ENCODE measurements around the gene DAB1. TPM values are rescaled to one million over a fixed set of nuclear protein-coding genes. Genes with fewer than 3 reads are reported as not detected.

Gene DAB1
- total RNA-seq, 5 donors from 2014 or later (not counting 1 experiment from before 2014, with no cell fraction given): 0.82 to 3.7 (median 1.5) TPM

GRCh38 chr1:57132993-57133622, 290.8 kb downstream of the DAB1 start:
- H3K9me3 ChIP-seq: no peaks in the 10 kb centered on the region
- no CpG with 5 or more reads among the region's 4 CpGs for WGBS (ENCODE audit: insufficient coverage)
- CTCF ChIA-PET: no interaction called here
- no peak overlapping the region for H3K4me3 Mint-ChIP-seq
- H3K4me1 Mint-ChIP-seq: no peaks in the 10 kb centered on the region
- H3K27me3 ChIP-seq (replicated peaks in 1 of 2; ENCODE audit: control insufficient read depth in 2 of 2, extremely low read depth in 1 of 2, insufficient read depth in 2 of 2, low read length in 1 of 2): no peaks in the 10 kb centered on the region
- DNase-seq (no peak), ATAC-seq (replicated peaks in 1 of 4) (no peak)
- no peaks in the 10 kb centered on the region for H3K4me1 ChIP-seq (ENCODE audit: control insufficient read depth in 1 of 2, extremely low read depth in 1 of 2, insufficient read depth in 2 of 2, low read length in 2 of 2)
- POLR2A ChIA-PET: no interaction called here
- H3K27me3 Mint-ChIP-seq: peaks cover 0 to 7% of the 10 kb centered on the region in 2 donors
- no peaks in the 10 kb centered on the region for H3K36me3 ChIP-seq (ENCODE audit: control insufficient read depth in 2 of 2, extremely low read depth in 1 of 2, insufficient read depth in 1 of 2, low read length in 1 of 2)
- H3K9me3 Mint-ChIP-seq: no peaks in the 10 kb centered on the region
- no peak overlapping the region for H3K4me3 ChIP-seq (ENCODE audit: control insufficient read depth in 1 of 2, extremely low read depth in 1 of 2, low read length in 1 of 2)
- H3K27ac Mint-ChIP-seq: no peak overlapping the region
- no peaks in the 10 kb centered on the region for H3K36me3 Mint-ChIP-seq
- H3K27ac ChIP-seq (ENCODE audit: low read length): no peak overlapping the region

- H3K4me1 Mint-ChIP-seq: no peaks in the 10 kb centered on the region
- no peak overlapping the region for H3K27ac Mint-ChIP-seq
Observed at GRCh38 chr1:57131701-57132394, 292.0 kb downstream of the DAB1 start.

GRCh38 chr1:57131257-57131656, 292.6 kb downstream of the DAB1 start:
- no CpG with 5 or more reads among the region's 1 CpG for WGBS (ENCODE audit: insufficient coverage)
- H3K27ac ChIP-seq (ENCODE audit: low read length): no peak overlapping the region
- no peak overlapping the region for H3K27ac Mint-ChIP-seq
- H3K4me3 ChIP-seq (ENCODE audit: control insufficient read depth in 1 of 2, extremely low read depth in 1 of 2, low read length in 1 of 2): no peak overlapping the region
- H3K36me3 Mint-ChIP-seq: no peaks in the 10 kb centered on the region
- no peak for ATAC-seq (replicated peaks in 1 of 4)
- no peaks in the 10 kb centered on the region for H3K4me1 ChIP-seq (ENCODE audit: control insufficient read depth in 1 of 2, extremely low read depth in 1 of 2, insufficient read depth in 2 of 2, low read length in 2 of 2)
- no peaks in the 10 kb centered on the region for H3K9me3 ChIP-seq
- no peaks in the 10 kb centered on the region for H3K36me3 ChIP-seq (ENCODE audit: control insufficient read depth in 2 of 2, extremely low read depth in 1 of 2, insufficient read depth in 1 of 2, low read length in 1 of 2)
- no peaks in the 10 kb centered on the region for H3K4me1 Mint-ChIP-seq
- peaks cover 0 to 6% of the 10 kb centered on the region in 2 donors for H3K27me3 Mint-ChIP-seq
- no peak for DNase-seq
- ChIA-PET CTCF (no interaction called here), POLR2A (no interaction called here)
- no peaks in the 10 kb centered on the region for H3K27me3 ChIP-seq (replicated peaks in 1 of 2; ENCODE audit: control insufficient read depth in 2 of 2, extremely low read depth in 1 of 2, insufficient read depth in 2 of 2, low read length in 1 of 2)
- H3K4me3 Mint-ChIP-seq: no peak overlapping the region
- H3K9me3 Mint-ChIP-seq: peaks cover 0 to 3% (median 0%) of the 10 kb centered on the region in 3 donors

More at GRCh38 chr1:57131701-57132394, 292.0 kb downstream of the DAB1 start:
- Histone ChIP-seq H3K27ac (ENCODE audit: low read length) (no peak overlapping the region), H3K27me3 (replicated peaks in 1 of 2; ENCODE audit: control insufficient read depth in 2 of 2, extremely low read depth in 1 of 2, insufficient read depth in 2 of 2, low read length in 1 of 2) (no peaks in the 10 kb centered on the region), H3K36me3 (ENCODE audit: control insufficient read depth in 2 of 2, extremely low read depth in 1 of 2, insufficient read depth in 1 of 2, low read length in 1 of 2) (no peaks in the 10 kb centered on the region), H3K4me1 (ENCODE audit: control insufficient read depth in 1 of 2, extremely low read depth in 1 of 2, insufficient read depth in 2 of 2, low read length in 2 of 2) (no peaks in the 10 kb centered on the region), H3K9me3 (no peaks in the 10 kb centered on the region), H3K4me3 (ENCODE audit: control insufficient read depth in 1 of 2, extremely low read depth in 1 of 2, low read length in 1 of 2) (no peak overlapping the region)
- no peaks in the 10 kb centered on the region for H3K36me3 Mint-ChIP-seq
- ChIA-PET CTCF (no interaction called here), POLR2A (no interaction called here)
- peaks cover 0 to 7% of the 10 kb centered on the region in 2 donors for H3K27me3 Mint-ChIP-seq
- no peak overlapping the region for H3K4me3 Mint-ChIP-seq
- peaks cover 0 to under 1% (median 0%) of the 10 kb centered on the region in 3 donors for H3K9me3 Mint-ChIP-seq
- ATAC-seq (replicated peaks in 1 of 4) (no peak), DNase-seq (no peak)
- no CpG with 5 or more reads among the region's 3 CpGs for WGBS (ENCODE audit: insufficient coverage)

DNA sequence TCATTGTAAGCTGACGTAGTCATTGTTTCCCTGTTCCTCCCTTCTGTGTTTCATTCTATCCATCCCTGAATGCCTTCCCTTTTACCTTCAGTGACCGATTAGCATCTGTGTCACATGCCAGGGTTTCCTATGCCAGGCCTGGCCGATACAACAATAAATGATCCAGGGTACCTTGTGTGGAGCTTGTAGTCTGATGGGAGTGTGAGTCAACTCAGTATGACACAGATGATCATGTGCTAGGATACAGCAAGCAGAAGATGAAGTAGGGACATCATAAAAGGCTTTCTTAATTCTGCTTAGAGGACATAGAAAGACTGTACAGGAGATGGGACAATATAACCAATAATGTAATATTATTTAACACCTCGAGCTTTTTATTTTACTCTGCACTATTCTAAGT, 294.0 kb downstream of the DAB1 start:
- Histone ChIP-seq H3K4me1 (ENCODE audit: control insufficient read depth in 1 of 2, extremely low read depth in 1 of 2, insufficient read depth in 2 of 2, low read length in 2 of 2) (no peaks in the 10 kb centered on the region), H3K27ac (ENCODE audit: low read length) (no peak overlapping the region), H3K27me3 (replicated peaks in 1 of 2; ENCODE audit: control insufficient read depth in 2 of 2, extremely low read depth in 1 of 2, insufficient read depth in 2 of 2, low read length in 1 of 2) (no peaks in the 10 kb centered on the region), H3K36me3 (ENCODE audit: control insufficient read depth in 2 of 2, extremely low read depth in 1 of 2, insufficient read depth in 1 of 2, low read length in 1 of 2) (no peaks in the 10 kb centered on the region), H3K4me3 (ENCODE audit: control insufficient read depth in 1 of 2, extremely low read depth in 1 of 2, low read length in 1 of 2) (no peak overlapping the region), H3K9me3 (no peaks in the 10 kb centered on the region)
- ChIA-PET CTCF (no interaction called here), POLR2A (no interaction called here)
- Mint-ChIP-seq H3K36me3 (no peaks in the 10 kb centered on the region), H3K27ac (no peak overlapping the region), H3K9me3 (peaks cover 0 to 3% (median 0%) of the 10 kb centered on the region in 3 donors), H3K4me1 (no peaks in the 10 kb centered on the region), H3K27me3 (peaks cover 0 to 3% of the 10 kb centered on the region in 2 donors), H3K4me3 (no peak overlapping the region)
- WGBS (ENCODE audit: insufficient coverage): 100% methylated on average over 1 of the region's 4 CpGs
- ATAC-seq (replicated peaks in 1 of 4): no peak
- DNase-seq: no peak

DNA sequence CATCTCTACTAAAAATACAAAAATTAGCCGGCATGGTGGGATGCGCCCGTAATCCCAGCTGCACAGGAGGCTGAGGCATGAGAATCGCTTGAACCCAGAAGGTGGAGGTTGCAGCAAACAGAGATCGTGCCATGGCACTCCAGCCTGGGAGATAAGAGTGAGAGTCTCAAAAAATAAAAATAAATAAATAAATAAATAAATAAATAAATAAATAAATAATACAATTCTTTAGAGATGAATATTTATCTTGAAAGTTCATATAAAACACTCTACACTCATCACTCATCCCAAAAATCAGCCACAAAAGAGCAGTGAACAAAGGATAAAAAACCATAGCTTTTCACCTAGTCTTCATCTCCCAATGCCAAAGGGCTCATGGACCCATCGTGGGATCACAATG, 295.9 kb downstream of the DAB1 start:
- no CpG with 5 or more reads among the region's 6 CpGs for WGBS (ENCODE audit: insufficient coverage)
- no peaks in the 10 kb centered on the region for H3K36me3 ChIP-seq (ENCODE audit: control insufficient read depth in 2 of 2, extremely low read depth in 1 of 2, insufficient read depth in 1 of 2, low read length in 1 of 2)
- DNase-seq (no peak), ATAC-seq (replicated peaks in 1 of 4) (no peak)
- no peak overlapping the region for H3K27ac ChIP-seq (ENCODE audit: low read length)
- Mint-ChIP-seq H3K9me3 (peaks cover 0 to 3% (median 0%) of the 10 kb centered on the region in 3 donors), H3K27me3 (peaks cover 0 to 3% of the 10 kb centered on the region in 2 donors), H3K4me3 (no peak overlapping the region), H3K27ac (no peak overlapping the region), H3K36me3 (no peaks in the 10 kb centered on the region), H3K4me1 (no peaks in the 10 kb centered on the region)
- no peak overlapping the region for H3K4me3 ChIP-seq (ENCODE audit: control insufficient read depth in 1 of 2, extremely low read depth in 1 of 2, low read length in 1 of 2)
- no peaks in the 10 kb centered on the region for H3K9me3 ChIP-seq
- ChIA-PET POLR2A (no interaction called here), CTCF (no interaction called here)
- no peaks in the 10 kb centered on the region for H3K4me1 ChIP-seq (ENCODE audit: control insufficient read depth in 1 of 2, extremely low read depth in 1 of 2, insufficient read depth in 2 of 2, low read length in 2 of 2)
- H3K27me3 ChIP-seq (replicated peaks in 1 of 2; ENCODE audit: control insufficient read depth in 2 of 2, extremely low read depth in 1 of 2, insufficient read depth in 2 of 2, low read length in 1 of 2): no peaks in the 10 kb centered on the region

GRCh38 chr1:57124768-57125446, 299.0 kb downstream of the DAB1 start:
- 60% methylated on average over 1 of the region's 5 CpGs for WGBS (ENCODE audit: insufficient coverage)
- POLR2A ChIA-PET: no interaction called here
- H3K27me3 ChIP-seq (replicated peaks in 1 of 2; ENCODE audit: control insufficient read depth in 2 of 2, extremely low read depth in 1 of 2, insufficient read depth in 2 of 2, low read length in 1 of 2): no peaks in the 10 kb centered on the region
- peaks cover 0 to 3% (median 0%) of the 10 kb centered on the region in 3 donors for H3K9me3 Mint-ChIP-seq
- no peak overlapping the region for H3K27ac Mint-ChIP-seq
- no peak overlapping the region for H3K4me3 ChIP-seq (ENCODE audit: control insufficient read depth in 1 of 2, extremely low read depth in 1 of 2, low read length in 1 of 2)
- no peak overlapping the region for H3K27ac ChIP-seq (ENCODE audit: low read length)
- H3K36me3 Mint-ChIP-seq: no peaks in the 10 kb centered on the region
- DNase-seq (no peak), ATAC-seq (replicated peaks in 1 of 4) (no peak)
- no peaks in the 10 kb centered on the region for H3K9me3 ChIP-seq
- H3K4me3 Mint-ChIP-seq: no peak overlapping the region
- H3K4me1 Mint-ChIP-seq: no peaks in the 10 kb centered on the region
- H3K27me3 Mint-ChIP-seq: no peaks in the 10 kb centered on the region
- no peaks in the 10 kb centered on the region for H3K36me3 ChIP-seq (ENCODE audit: control insufficient read depth in 2 of 2, extremely low read depth in 1 of 2, insufficient read depth in 1 of 2, low read length in 1 of 2)
- CTCF ChIA-PET: no interaction called here
- no peaks in the 10 kb centered on the region for H3K4me1 ChIP-seq (ENCODE audit: control insufficient read depth in 1 of 2, extremely low read depth in 1 of 2, insufficient read depth in 2 of 2, low read length in 2 of 2)

Data from T-cell (primary cell).